Measurements from ENCODE around the gene GAS7.
"Not testable (repeated sequence)": the region's sequence is repeated elsewhere in the genome, so short reads cannot be mapped to it uniquely, and the experiment has no call there.

GAS7 gene

DNA sequence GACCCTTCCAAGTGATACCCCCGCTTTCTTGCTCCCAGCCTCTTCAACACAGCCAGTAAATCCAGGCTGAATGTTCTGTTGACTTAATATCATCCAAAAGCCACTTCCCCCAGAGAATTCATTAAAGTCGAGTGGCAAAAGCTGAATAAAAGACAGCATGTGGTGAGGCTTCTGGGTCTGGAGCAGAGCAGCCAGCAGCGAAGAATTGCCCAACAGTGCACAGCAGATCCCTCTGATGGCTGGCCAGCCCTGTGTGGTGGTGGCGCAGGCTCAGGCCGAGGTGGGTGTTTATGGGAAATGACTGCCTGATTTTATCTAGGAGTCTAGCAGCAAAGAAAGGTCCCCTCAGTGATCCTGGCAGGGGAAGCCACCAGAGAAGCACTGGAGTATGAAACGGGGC is 263.0 kb downstream of the GAS7 start:
- DNase-seq, result no peak

GRCh38 chr17:9934331-9934730 is 264.1 kb downstream of the GAS7 start:
- DNase-seq, result no peak

DNA sequence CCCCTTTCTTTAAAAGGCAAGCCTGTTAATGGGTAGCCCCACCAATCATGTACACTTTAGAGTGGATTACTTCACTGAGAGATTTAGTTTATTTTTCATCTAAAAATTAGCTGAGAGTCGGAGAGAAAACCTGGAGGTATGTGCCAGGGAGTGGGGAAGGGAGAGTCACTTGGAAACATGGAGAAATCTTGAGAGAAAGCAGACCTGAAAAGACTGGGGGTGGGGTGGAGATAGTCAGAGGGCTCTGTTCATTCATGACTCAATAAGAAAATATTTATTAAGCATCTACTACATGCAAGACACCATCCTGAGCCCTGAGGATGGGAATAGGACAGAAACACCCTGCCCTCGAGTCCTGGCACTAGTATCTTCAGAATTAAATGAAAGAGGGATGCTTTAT is 265.9 kb downstream of the GAS7 start:
- no peak for DNase-seq

DNA sequence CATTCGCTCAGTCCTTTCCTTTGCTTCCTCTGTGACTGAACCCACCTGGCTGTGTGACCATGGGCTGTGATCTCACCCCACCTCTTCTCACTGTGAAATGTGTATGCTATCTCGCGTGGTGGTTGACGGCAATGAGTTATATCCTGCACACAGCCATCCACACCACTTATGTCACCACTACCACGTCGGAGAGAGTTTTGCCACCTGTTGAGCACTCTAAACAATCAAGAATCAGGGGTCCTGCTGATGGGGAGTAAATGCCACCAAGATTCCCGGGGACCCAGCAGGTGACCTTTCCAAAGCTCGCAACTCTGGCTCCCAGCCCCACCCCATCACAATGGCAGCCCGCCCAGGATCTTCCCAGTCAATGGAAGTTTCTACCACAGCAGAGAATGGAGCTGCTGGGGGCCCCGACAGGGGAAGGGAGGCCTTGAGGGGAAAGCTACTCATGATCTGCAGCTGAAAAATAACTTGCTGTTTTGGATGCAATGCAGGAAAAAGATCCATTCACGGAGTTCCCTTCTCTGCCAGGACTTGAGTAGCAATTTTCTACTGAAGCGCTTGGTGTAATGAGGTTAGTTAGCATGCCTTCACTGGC is 267.2 kb downstream of the GAS7 start:
- no peak for DNase-seq

- DNase-seq, result no peak
Measured at GRCh38 chr17:9929871-9930270, 268.5 kb downstream of the GAS7 start.

DNA sequence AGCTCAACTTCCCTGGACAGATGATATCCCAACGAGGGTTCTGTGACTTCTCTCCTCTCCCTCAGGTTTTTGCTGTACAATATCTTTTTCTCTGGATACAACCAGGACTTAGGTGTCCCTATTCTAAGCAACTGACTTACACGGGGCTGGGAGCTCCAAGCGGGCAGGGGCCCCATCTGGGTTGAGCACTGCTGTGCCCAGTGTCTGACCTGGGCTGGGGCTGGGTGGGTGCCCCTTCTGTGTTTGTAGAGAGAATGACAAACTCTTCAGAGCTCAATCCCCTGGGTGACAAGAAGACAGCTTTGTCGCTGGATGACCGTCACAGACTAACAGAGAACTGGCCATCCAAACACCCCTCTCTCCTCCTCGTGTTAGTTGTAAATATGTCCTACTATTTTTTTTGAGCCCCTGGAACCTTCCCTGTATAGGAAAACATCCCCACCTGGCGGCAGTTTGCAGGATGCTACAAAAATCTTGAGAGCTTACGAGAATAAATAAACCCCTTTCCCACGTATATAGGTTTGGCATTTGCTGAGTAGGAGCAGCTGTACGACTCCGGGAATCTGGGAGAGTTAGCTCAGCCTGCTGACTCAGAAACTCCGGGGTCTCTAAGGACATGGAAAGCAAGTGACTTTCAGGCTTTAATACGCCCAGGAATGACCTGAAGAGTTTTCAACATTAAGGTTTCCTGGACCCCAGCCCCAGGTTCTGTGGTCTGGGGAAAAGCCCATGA is 269.6 kb downstream of the GAS7 start:
- peak; percentile 8 for DNase-seq

GRCh38 chr17:9926150-9926804 is 272.1 kb downstream of the GAS7 start:
- DNase-seq, result no peak

GRCh38 chr17:9925457-9925856 is 272.9 kb downstream of the GAS7 start:
- no peak for DNase-seq

- DNase-seq, result peak; percentile 60
Measured at GRCh38 chr17:9924735-9925191, 273.6 kb downstream of the GAS7 start.

- no peak for DNase-seq
Measured at GRCh38 chr17:9922012-9922848, 276.2 kb downstream of the GAS7 start.

DNA sequence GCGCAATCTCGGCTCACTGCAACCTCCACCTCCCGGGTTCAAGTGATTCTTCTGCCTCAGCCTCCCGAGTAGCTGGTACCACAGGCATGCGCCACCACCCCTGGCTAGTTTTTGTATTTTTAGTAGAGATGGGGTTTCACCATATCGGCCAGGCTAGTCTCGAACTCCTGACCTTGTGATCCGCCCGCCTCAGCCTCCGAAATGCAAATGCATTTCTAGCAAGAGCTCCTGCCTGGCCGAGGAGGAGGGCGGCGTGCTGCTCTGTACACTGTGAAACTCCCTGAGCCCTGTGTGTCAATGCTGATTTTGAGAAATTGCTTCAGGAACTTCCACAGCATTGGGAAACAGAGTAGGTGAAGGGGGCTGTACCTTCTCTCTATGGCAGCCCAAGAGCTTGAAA is 277.2 kb downstream of the GAS7 start:
- not testable (repeated sequence) for DNase-seq

DNA sequence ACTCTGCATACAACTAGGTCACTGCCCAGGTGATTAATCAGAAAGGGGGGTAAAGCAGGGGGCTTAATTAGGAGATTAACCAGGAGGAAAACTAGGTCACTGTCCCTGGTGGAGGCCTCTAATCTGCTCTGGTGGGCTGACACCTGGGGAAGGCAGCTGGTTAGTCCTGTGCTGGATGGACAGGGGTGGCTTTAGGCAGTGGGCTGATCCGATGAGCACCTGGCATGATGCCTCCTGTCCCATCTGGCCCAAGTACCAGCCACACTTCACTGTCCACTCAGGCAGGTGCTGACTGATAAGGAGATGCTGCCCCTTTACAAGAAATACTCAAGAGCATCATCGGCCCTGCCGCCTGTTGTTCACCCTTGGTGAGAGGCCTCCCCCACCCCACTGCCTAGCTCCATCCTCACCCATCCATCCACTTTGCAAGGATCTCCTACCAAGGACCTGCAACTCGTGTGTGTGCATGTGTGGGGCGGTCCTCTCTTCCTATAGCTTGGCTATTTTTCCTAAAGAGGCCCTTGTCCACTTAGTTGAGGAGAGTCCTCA is 279.5 kb downstream of the GAS7 start:
- DNase-seq, result no peak

- DNase-seq, result no peak
Measured at GRCh38 chr17:9918352-9918751, 280.1 kb downstream of the GAS7 start.

DNA sequence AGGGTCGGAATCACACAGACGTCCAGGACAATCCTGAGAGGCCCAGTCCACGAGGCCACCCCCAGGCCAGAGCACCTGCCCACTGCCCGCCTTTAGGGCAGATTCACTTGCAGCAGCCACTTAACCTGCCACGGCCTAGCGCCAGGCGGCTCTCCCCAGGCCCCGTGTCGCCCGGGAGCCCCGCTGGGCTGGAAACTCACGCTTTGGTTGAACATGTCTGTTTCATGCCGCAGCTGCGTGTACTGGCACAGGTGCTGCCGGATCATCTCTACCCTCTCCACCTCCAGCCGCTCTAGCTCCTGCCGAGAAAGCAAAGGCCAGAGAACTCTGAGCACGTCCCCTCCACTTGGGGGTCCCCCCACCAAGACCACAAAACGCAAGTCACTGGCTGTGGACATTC is 280.6 kb downstream of the GAS7 start:
- DNase-seq, result no peak

DNA sequence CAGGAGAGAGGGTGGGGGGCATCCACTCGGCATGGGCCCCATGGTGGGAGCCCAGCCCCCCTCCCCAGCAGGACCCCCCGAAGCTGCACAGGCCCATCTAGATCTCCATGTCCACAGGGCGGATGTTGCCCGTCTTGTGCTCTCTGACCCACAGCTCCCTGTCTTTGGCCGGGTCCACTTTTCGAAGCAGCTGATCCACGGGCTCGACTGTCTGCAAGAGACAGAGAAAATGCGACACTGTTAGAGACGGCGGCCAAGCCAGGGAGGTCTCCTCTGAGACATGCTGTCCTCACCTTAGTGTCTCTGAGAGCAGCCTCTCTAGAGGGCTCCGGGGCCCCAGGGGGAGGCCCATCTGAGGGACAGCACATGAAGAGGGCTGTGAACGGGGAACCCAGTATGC is 281.3 kb downstream of the GAS7 start:
- no peak for DNase-seq

GRCh38 chr17:9916108-9916507 is 282.3 kb downstream of the GAS7 start:
- no peak for DNase-seq

DNA sequence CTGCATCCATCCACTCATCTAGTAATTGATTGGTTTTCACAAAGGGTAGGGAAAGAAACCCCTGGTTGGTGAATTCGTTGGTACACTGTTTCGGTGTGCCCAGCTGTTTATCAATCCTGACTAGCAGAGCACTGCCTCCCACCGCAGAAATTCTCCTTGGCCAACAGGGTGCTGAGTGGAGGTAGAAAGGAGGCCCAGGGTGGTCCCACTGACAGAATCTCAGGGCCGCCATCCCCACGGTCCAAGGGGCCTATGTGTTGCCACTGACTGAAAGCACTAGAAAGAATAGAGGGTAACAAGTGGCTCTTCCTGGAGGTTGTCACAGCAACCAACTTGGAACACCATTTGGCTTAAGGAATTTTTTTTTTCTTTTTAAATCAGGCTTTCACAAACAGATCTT is 284.9 kb downstream of the GAS7 start:
- DNase-seq, result no peak

DNA sequence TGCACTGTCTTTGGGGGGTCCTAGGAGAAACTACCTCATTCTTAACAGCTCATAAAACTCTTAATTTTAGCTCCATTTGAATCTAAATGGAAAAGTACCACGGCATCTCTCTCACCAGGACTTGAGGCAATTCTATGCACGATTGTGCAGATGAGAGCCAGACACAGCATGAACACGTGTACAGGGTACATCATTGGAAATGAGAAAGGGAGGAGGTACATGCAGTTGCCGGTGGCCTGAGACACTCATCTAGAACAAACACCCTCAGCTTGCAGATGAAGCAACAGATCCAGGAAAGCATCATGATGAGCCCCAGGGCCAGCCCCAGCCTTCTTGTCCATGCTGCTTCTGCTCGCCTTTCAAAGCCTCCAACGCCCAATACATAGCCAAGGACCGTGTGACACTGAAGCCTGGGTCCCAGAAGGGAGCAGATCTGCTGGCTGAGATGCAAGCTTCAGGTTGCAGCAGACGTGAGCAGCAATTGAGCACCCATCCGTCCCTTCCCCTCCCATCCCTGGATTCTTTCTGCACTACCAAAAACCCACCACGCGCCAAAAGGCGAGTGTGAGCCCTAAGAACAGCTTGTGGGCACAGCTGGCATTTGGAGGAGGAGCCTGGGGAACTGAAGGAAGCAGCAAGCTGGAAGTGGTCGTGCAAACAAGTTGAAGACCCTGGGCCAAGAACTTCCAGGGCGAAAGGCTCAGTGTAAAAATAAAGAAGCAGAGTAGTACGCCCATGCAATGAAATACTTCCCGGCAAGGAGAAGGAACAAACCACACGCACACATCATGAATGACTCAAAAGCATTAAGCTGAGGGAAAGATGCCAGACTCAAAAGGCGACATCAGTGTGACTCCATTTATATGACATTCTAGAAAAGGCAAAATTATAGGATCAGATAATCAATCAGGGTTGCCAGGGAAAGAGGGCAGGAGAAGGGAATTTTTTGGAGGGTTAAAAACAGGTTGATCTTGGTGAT is 286.0 kb downstream of the GAS7 start:
- no peak for DNase-seq

DNA sequence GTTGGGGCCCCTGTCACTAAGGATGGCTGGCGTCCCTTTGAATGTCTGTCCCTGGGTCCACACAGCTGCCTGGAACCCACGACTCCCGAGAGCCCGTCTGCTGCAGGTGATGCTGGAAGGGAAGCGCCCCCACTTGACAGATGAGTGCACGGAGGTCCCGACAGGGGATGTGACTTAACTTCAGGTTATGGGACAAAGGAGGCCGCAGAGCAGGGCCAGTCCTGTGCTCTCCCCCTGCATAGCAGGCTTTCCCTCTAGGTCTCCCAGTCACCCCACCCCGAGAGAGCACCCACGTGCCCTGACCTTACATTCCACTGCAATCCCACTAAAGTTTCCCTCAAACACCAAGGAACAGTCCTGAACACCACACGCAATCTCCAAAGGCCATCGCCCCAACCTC is 287.3 kb downstream of the GAS7 start:
- DNase-seq, result no peak

- DNase-seq, result no peak
Measured at GRCh38 chr17:9908649-9909042, 289.8 kb downstream of the GAS7 start.

DNA sequence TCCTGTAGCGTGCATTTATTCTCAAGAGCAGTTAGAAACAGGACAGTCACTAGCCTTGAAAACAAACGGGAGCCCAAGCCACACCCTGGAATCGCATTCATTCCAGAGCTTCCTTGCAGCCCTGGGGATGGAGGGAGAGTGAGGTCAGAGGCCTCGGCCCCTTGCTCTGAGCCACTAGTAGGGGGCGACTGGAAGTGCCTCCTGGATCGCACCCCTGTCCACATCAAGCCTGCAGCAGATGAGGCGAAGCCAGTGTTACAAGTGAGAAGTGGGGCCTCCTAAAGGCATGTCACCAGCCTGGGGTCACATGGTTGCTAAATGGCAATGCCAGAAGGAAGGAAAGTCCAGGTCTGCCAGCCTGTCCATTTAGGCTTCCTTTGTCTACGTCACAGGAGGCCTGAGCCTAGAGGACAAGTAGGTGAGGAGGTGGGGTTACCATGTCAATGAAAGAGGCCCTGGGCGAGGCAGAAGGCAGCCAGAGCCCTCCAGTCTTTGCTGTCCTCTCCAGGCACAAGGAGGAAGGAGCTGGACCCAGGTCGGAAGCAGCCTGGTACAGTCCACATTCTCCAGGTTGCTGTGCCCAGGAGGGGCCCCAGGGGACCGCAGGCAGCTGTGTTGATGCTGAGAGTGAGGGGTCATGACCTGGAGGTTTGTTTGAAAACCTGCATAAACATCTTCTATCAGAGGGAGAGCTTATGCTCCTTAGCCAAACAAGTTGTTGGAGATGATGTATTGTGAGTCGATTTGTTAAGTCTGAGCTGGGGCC is 290.3 kb downstream of the GAS7 start:
- no peak for DNase-seq
